Measurements from ENCODE around the gene SCAPER. TPM values are rescaled to one million over a fixed set of nuclear protein-coding genes. Genes with fewer than 3 reads are reported as not detected.

The SCAPER gene
- total and polyA plus RNA-seq, 2 donors (not counting 1 experiment from before 2014, with no cell fraction given): 8.3 to 61.6 TPM

DNA sequence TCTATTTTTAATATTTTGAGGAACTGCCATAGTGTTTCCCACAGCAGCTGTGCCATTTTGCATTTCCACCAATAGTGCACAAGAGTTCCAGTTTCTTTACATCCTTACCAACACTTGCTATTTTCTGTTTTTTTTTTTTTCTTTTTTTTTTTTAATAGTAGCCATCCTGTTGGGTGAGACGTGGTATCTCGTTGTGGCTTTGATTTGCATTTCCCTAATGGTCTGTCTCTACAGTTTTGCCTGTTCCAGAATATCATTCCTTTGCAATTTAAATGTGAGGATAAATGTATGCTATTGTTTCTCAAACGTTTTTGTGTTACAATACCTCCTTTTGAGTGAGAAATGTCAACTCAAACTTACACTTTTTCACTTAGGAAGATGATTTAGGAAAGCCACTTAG lies 48.8 kb upstream of the SCAPER start:
- no peak overlapping the region for H2AFZ ChIP-seq (ENCODE audit: insufficient read depth, low read depth, low read length, poor library complexity, severe bottlenecking)
- H4K20me1 ChIP-seq (ENCODE audit: control insufficient read depth, insufficient read depth, low read length, poor library complexity, severe bottlenecking): no peaks in the 10 kb centered on the region
- ChIA-PET POLR2A (no interaction called here), CTCF (interaction anchor here (0.6 to 0.9 kb wide), 3 partner anchors 33 to 78 kb away, joined by 3 read pairs; no protein-coding TSS in a partner anchor)
- H3K4me3 Mint-ChIP-seq: no peak overlapping the region
- intact Hi-C loops (cut with micrococcal nuclease): no loop called here
- peaks cover 0 to 9% of the 10 kb centered on the region in 2 experiments for H3K36me3 ChIP-seq (replicated peaks in 1 of 2; ENCODE audit: control extremely low read depth in 1 of 2, control insufficient read depth in 1 of 2, extremely low read depth in 1 of 2, insufficient read depth in 2 of 2, low read length in 1 of 2)
- H3K27ac Mint-ChIP-seq: no peak overlapping the region
- H3K4me2 ChIP-seq (replicated peaks; ENCODE audit: low read depth, low read length, poor library complexity, severe bottlenecking): no peak overlapping the region
- ATAC-seq (ENCODE audit: low read depth) (no peak), DNase-seq (no peak)
- no peaks in the 10 kb centered on the region for H3K4me1 ChIP-seq (ENCODE audit: control insufficient read depth in 2 of 2, insufficient read depth in 2 of 2, low read length in 2 of 2)
- no peaks in the 10 kb centered on the region for H3K27me3 ChIP-seq (replicated peaks in 1 of 4; ENCODE audit: control extremely low read depth in 1 of 4, control insufficient read depth in 3 of 4, insufficient read depth in 4 of 4, low read length in 3 of 4)
- no peak overlapping the region for H3K27ac ChIP-seq (ENCODE audit: low read length in 2 of 2)
- no CpG with 5 or more reads among the region's 3 CpGs for WGBS (ENCODE audit: insufficient coverage)
- no peaks in the 10 kb centered on the region for H3K9me3 Mint-ChIP-seq (ENCODE audit: insufficient read depth)
- TF ChIP-seq, protein P1, sequence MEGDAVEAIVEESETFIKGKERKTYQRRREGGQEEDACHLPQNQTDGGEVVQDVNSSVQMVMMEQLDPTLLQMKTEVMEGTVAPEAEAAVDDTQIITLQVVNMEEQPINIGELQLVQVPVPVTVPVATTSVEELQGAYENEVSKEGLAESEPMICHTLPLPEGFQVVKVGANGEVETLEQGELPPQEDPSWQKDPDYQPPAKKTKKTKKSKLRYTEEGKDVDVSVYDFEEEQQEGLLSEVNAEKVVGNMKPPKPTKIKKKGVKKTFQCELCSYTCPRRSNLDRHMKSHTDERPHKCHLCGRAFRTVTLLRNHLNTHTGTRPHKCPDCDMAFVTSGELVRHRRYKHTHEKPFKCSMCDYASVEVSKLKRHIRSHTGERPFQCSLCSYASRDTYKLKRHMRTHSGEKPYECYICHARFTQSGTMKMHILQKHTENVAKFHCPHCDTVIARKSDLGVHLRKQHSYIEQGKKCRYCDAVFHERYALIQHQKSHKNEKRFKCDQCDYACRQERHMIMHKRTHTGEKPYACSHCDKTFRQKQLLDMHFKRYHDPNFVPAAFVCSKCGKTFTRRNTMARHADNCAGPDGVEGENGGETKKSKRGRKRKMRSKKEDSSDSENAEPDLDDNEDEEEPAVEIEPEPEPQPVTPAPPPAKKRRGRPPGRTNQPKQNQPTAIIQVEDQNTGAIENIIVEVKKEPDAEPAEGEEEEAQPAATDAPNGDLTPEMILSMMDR (IDR thresholded peaks at IDR 0.05): no peak
- no peak for TF ChIP-seq EZH2 (IDR thresholded peaks at IDR 0.05; ENCODE audit: borderline replicate concordance, insufficient read depth, low read depth, low read length, poor library complexity, severe bottlenecking)
- H3K4me1 Mint-ChIP-seq: no peaks in the 10 kb centered on the region
- H3K79me2 ChIP-seq (ENCODE audit: control insufficient read depth, insufficient read depth, low read length): no peaks in the 10 kb centered on the region
- no peaks in the 10 kb centered on the region for H3K27me3 Mint-ChIP-seq
- H3K9ac ChIP-seq (ENCODE audit: low read length): no peak overlapping the region
- no peaks in the 10 kb centered on the region for H3K9me3 ChIP-seq (ENCODE audit: control extremely low read depth in 1 of 3, control insufficient read depth in 2 of 3, insufficient read depth in 1 of 3, low read length in 2 of 3)
- no peak overlapping the region for H3K4me3 ChIP-seq (ENCODE audit: control extremely low read depth in 1 of 5, extremely low read depth in 1 of 5, insufficient read depth in 1 of 5, low read depth in 2 of 5, low read length in 4 of 5)

DNA sequence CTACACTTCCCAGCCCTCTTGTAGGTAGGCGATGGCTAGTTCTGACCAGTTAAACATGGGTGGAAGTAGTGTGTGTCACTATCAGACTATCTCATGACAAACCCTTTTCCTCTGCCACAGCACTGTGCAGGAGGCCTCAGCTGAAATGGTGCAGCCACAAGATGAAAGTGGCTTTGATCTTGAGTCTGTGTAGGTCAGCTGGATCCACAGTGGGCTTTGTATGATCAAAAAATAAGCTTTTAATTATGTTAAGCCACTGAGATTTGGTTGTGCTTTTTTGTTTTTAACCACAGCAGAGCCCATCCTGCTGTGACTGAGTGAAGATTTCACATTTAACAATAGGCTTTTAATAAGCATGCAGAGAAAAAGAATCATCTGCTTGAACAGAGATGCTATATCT lies 46.1 kb upstream of the SCAPER start:
- Histone ChIP-seq H3K27me3 (replicated peaks in 1 of 4; ENCODE audit: control extremely low read depth in 1 of 4, control insufficient read depth in 3 of 4, insufficient read depth in 4 of 4, low read length in 3 of 4) (no peaks in the 10 kb centered on the region), H3K4me1 (ENCODE audit: control insufficient read depth in 2 of 2, insufficient read depth in 2 of 2, low read length in 2 of 2) (peaks cover 12 to 18% of the 10 kb centered on the region in 2 donors), H3K4me3 (ENCODE audit: control extremely low read depth in 1 of 5, extremely low read depth in 1 of 5, insufficient read depth in 1 of 5, low read depth in 2 of 5, low read length in 4 of 5) (no peak overlapping the region), H4K20me1 (ENCODE audit: control insufficient read depth, insufficient read depth, low read length, poor library complexity, severe bottlenecking) (no peaks in the 10 kb centered on the region), H2AFZ (ENCODE audit: insufficient read depth, low read depth, low read length, poor library complexity, severe bottlenecking) (no peak overlapping the region), H3K79me2 (ENCODE audit: control insufficient read depth, insufficient read depth, low read length) (no peaks in the 10 kb centered on the region), H3K27ac (ENCODE audit: low read length in 2 of 2) (no peak overlapping the region), H3K9me3 (ENCODE audit: control extremely low read depth in 1 of 3, control insufficient read depth in 2 of 3, insufficient read depth in 1 of 3, low read length in 2 of 3) (no peaks in the 10 kb centered on the region), H3K36me3 (replicated peaks in 1 of 2; ENCODE audit: control extremely low read depth in 1 of 2, control insufficient read depth in 1 of 2, extremely low read depth in 1 of 2, insufficient read depth in 2 of 2, low read length in 1 of 2) (peaks cover 0 to 17% of the 10 kb centered on the region in 2 experiments), H3K4me2 (replicated peaks; ENCODE audit: low read depth, low read length, poor library complexity, severe bottlenecking) (no peak overlapping the region), H3K9ac (ENCODE audit: low read length) (no peak overlapping the region)
- H3K9me3 Mint-ChIP-seq (ENCODE audit: insufficient read depth): no peaks in the 10 kb centered on the region
- ChIA-PET CTCF (no interaction called here), POLR2A (no interaction called here)
- no peaks in the 10 kb centered on the region for H3K27me3 Mint-ChIP-seq
- intact Hi-C loops (cut with micrococcal nuclease): no loop called here
- peaks cover 22% of the 10 kb centered on the region for H3K4me1 Mint-ChIP-seq
- TF ChIP-seq EZH2 (IDR thresholded peaks at IDR 0.05; ENCODE audit: borderline replicate concordance, insufficient read depth, low read depth, low read length, poor library complexity, severe bottlenecking): no peak
- TF ChIP-seq, protein P1 (IDR thresholded peaks at IDR 0.05): no peak
- no CpG with 5 or more reads among the region's 1 CpG for WGBS (ENCODE audit: insufficient coverage)
- no peak for DNase-seq
- H3K4me3 Mint-ChIP-seq: no peak overlapping the region
- no peak overlapping the region for H3K27ac Mint-ChIP-seq
- ATAC-seq (ENCODE audit: low read depth): no peak
